Endothelial cell (in vitro differentiated cells): Measurements from ENCODE around the gene FSTL1. TPM values are rescaled to one million over a fixed set of nuclear protein-coding genes. Genes with fewer than 3 reads are reported as not detected.

Source experiments
- DNase-seq: peaks from one replicate; pipeline ENCODE4 v3.0.0; 2021; ENCODE audit warnings: low spot score
- H3K27ac Mint-ChIP-seq: one replicate; pipeline ENCODE4 v1.8.0; 2021; ENCODE audit warnings: mixed read lengths, inconsistent platforms; ENCODE audit not compliant: unreplicated experiment
- H3K27me3 Mint-ChIP-seq: one replicate; pipeline ENCODE4 v1.8.0; 2021; ENCODE audit warnings: mild to moderate bottlenecking, moderate library complexity, mixed read lengths, inconsistent platforms; ENCODE audit not compliant: unreplicated experiment
- H3K36me3 Mint-ChIP-seq: one replicate; pipeline ENCODE4 v1.8.0; 2021; ENCODE audit warnings: mild to moderate bottlenecking, low read depth, mixed read lengths, inconsistent platforms; ENCODE audit not compliant: unreplicated experiment
- H3K4me1 Mint-ChIP-seq: one replicate; pipeline ENCODE4 v1.8.0; 2021; ENCODE audit warnings: mild to moderate bottlenecking, mixed read lengths, inconsistent platforms; ENCODE audit not compliant: unreplicated experiment
- H3K4me3 Mint-ChIP-seq: one replicate; pipeline ENCODE4 v1.8.0; 2021; ENCODE audit warnings: mild to moderate bottlenecking, mixed read lengths, inconsistent platforms; ENCODE audit not compliant: unreplicated experiment
- H3K9me3 Mint-ChIP-seq: one replicate; pipeline ENCODE4 v1.8.0; 2021; ENCODE audit warnings: mixed read lengths, inconsistent platforms; ENCODE audit not compliant: unreplicated experiment
- total RNA-seq: library from RNA; stranded (reverse); fragmentation: NEBNext Ultra II Directional; extraction: Animal tissue kit (Norgen Biotek cat#: 25700); gene quantifications from one replicate; pipeline ENCODE4 v1.2.1, GENCODE V29; 2021; ENCODE audit not compliant: unreplicated experiment
- TF ChIP-seq, protein P1 (sequence below): fragments of 200-600 bp; sonication (generic); IDR thresholded peaks from one replicate; pipeline ENCODE4 v1.5.0; 2021; ENCODE audit warnings: antibody characterized with exemption; ENCODE audit not compliant: unreplicated experiment

FSTL1 gene
- total RNA-seq, 1 donor from 2014 or later: 1,211 TPM

DNA sequence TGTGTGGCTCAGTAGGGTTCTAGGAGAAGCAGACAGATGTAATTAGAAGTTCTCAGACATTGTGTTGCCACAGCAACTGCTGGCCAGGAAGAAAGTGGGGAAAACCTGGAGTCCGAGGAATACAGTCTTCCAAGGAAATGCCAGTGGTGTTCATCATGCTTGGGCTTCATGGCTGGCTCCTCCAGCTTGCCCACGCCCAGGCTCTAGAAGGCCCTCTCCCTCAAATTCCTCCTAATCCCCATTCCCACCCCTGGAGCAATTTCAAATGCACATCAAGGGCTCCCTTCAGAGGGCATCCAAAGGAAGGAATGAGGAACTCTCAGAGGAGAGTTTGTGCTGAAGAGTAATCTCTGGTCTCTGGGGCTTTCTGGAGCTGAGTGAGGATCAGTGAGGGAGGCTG lies 21.9 kb downstream of the FSTL1 start:
- no peaks in the 10 kb centered on the region for H3K9me3 Mint-ChIP-seq
- H3K4me3 Mint-ChIP-seq: peak overlapping the region; percentile 60
- no peak overlapping the region for H3K27ac Mint-ChIP-seq
- peaks cover 48% of the 10 kb centered on the region for H3K36me3 Mint-ChIP-seq
- TF ChIP-seq, protein P1, sequence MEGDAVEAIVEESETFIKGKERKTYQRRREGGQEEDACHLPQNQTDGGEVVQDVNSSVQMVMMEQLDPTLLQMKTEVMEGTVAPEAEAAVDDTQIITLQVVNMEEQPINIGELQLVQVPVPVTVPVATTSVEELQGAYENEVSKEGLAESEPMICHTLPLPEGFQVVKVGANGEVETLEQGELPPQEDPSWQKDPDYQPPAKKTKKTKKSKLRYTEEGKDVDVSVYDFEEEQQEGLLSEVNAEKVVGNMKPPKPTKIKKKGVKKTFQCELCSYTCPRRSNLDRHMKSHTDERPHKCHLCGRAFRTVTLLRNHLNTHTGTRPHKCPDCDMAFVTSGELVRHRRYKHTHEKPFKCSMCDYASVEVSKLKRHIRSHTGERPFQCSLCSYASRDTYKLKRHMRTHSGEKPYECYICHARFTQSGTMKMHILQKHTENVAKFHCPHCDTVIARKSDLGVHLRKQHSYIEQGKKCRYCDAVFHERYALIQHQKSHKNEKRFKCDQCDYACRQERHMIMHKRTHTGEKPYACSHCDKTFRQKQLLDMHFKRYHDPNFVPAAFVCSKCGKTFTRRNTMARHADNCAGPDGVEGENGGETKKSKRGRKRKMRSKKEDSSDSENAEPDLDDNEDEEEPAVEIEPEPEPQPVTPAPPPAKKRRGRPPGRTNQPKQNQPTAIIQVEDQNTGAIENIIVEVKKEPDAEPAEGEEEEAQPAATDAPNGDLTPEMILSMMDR: no peak
- DNase-seq: no peak
- peaks cover 3% of the 10 kb centered on the region for H3K27me3 Mint-ChIP-seq
- peaks cover 32% of the 10 kb centered on the region for H3K4me1 Mint-ChIP-seq

DNA sequence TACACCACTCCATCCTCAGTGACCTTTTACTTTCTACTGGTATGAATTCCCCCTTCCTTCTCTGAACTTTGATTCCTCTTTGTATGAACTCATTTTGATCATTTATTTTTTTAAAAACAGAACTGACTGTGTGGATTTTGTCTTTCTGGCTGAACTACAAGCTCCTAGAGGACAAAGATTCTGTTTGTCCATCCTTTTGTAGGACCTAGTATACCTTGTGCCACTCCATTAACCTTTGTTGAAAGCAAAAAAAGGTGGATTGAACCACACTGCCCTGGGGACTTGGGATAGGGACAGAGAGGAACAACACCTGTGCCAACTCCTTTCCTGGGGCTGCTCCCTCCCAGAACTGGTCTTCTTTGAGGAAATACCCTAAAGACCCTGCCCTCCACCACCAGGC lies 23.6 kb downstream of the FSTL1 start:
- Mint-ChIP-seq H3K4me3 (no peak overlapping the region), H3K27me3 (peaks cover 1% of the 10 kb centered on the region), H3K27ac (peak overlapping the region; percentile 22), H3K4me1 (peaks cover 22% of the 10 kb centered on the region), H3K9me3 (no peaks in the 10 kb centered on the region), H3K36me3 (peaks cover 39% of the 10 kb centered on the region)
- no peak for DNase-seq
- TF ChIP-seq, protein P1: no peak

DNA sequence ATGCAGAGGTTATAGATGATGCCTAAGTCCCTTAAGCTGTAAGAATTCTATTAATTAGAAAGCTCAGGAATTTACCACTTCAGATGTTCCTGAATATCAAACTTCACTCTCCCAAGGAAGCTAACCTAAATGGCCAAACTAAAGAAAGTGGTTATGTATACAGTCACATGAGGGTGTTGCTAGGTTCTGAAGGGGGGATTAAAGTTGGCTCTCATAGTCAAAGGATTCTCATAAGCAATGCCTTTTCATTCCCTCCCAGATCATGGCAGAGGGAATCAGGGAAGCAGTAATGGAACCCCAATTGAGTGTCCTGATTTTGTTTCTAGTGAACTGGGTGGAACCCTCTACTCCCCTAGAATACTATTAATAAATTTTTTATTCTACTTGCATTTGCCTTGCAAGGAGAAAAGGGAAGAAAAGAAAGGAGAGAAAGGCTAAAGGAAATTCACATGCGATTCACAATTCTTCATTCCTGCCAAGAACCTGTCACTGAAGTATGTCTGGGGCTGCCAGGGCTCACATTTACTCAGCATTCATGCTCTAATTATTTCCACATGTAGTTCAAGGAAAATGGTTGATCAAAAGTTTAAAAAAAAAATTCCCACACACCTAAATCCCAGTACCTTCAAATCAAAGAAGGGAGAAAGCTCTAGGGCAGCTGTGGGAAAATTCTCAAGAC lies 25.1 kb downstream of the FSTL1 start:
- TF ChIP-seq, protein P1: no peak
- DNase-seq: no peak
- peaks cover 26% of the 10 kb centered on the region for H3K4me1 Mint-ChIP-seq
- peaks cover 36% of the 10 kb centered on the region for H3K36me3 Mint-ChIP-seq
- H3K27ac Mint-ChIP-seq: no peak overlapping the region
- H3K4me3 Mint-ChIP-seq: no peak overlapping the region
- peaks cover 1% of the 10 kb centered on the region for H3K27me3 Mint-ChIP-seq
- H3K9me3 Mint-ChIP-seq: no peaks in the 10 kb centered on the region

DNA sequence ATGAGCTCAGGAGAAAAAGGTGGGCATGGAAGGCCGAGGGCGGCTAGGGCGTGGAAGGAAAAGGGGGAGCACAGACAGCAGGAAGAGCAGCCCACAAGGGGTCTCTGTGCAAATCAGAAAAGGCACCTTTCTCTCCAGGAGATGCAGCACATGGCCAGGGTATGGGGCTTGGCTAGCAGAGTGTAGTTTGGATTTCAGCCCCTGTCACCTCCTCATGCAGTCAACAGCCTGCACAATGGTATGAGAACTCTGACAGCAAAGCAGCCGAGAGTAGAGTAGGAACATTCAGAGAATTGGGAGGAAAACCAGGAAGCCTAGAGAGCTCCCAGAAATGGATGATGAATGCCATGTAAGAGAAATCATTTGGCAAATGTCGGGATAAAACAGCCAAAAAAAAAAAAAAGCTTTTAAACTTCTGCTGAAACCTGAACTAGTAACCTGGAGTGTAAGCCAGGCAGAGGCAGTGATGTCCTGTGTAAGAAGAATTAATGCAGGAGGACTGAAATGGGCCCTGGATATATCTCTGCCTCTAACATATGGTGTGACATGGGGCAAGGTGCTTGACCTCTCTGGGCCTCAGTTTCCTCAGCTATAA lies 25.7 kb downstream of the FSTL1 start:
- peaks cover 34% of the 10 kb centered on the region for H3K36me3 Mint-ChIP-seq
- H3K27me3 Mint-ChIP-seq: no peaks in the 10 kb centered on the region
- peak overlapping the region; percentile 65 for H3K27ac Mint-ChIP-seq
- TF ChIP-seq, protein P1: no peak
- no peak overlapping the region for H3K4me3 Mint-ChIP-seq
- peaks cover 26% of the 10 kb centered on the region for H3K4me1 Mint-ChIP-seq
- no peak for DNase-seq
- no peaks in the 10 kb centered on the region for H3K9me3 Mint-ChIP-seq

DNA sequence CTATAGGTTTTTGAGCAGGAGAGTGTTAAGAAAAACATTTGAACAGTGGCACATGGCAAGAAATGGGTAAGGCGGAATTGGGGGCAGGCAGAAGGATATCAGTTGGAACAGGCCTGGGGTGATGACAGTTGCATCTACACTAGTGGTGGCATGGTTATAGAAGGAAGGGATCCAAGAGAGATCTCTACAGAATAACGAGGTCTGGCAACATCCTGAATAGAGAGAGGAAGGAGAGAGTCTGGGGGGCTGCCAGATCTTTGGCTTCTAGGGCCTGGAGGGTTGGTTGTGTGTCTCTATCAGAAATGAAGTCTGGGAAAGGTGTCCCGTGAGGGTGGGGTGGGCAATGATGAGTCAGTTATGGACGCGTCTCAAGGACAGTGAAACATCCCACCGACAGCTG lies 26.3 kb downstream of the FSTL1 start:
- no peak overlapping the region for H3K4me3 Mint-ChIP-seq
- H3K36me3 Mint-ChIP-seq: peaks cover 30% of the 10 kb centered on the region
- no peaks in the 10 kb centered on the region for H3K27me3 Mint-ChIP-seq
- no peaks in the 10 kb centered on the region for H3K9me3 Mint-ChIP-seq
- no peak for DNase-seq
- peaks cover 28% of the 10 kb centered on the region for H3K4me1 Mint-ChIP-seq
- TF ChIP-seq, protein P1: no peak
- peak overlapping the region; percentile 65 for H3K27ac Mint-ChIP-seq
